ENCODE data around the gene SHC1.

Gene SHC1

DNA sequence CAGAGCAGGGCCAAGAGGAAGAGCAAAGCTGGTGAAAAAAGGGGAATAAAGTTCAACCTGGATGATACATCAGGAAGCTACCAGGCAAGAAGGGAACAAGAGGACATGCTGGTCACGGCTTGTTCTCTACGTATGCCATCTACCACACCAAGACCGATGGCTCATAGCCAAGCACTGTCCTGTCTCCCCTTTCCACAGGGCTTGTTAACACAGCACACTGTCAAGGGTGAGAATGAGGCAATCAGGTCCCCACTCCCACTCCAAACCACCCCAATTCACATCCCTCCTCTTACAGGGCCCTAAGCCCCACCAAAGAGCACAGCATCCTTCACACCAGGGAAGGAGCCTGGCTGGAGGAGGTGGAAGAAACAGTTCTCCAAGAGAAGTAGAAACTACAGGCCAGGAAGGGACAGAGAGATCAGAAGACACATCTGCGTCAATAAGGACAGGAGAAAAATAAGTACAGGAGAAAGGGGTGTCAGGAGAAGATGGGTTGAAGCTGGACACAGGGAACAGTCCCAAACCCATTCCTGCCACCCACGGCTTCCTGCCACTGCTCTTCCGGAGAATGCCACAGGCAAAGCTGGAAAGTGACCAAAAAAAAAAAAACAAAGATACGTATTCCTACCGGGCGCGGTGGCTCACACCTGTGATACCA, 923 bp upstream of the SHC1 start:
- Histone ChIP-seq H3K27me3 (ENCODE audit: control insufficient read depth, insufficient read depth, low read length) (no peaks in the 10 kb centered on the region), H3K9me3 (ENCODE audit: control insufficient read depth, insufficient read depth, low read length) (no peaks in the 10 kb centered on the region), H3K27ac (ENCODE audit: low read length) (peak overlapping the region; percentile 38), H3K4me3 (ENCODE audit: low read length) (peak overlapping the region; percentile 38; the same call in 1 of the 2 replicates), H3K36me3 (ENCODE audit: control insufficient read depth, insufficient read depth, low read length) (peaks cover 5% of the 10 kb centered on the region), H3K4me1 (ENCODE audit: control insufficient read depth, insufficient read depth, low read length) (peaks cover 10% of the 10 kb centered on the region)
- no peak for DNase-seq (ENCODE audit: low read depth, low spot score)
- WGBS (ENCODE audit: insufficient coverage, insufficient read length), result no CpG with 5 or more reads among the region's 10 CpGs

DNA sequence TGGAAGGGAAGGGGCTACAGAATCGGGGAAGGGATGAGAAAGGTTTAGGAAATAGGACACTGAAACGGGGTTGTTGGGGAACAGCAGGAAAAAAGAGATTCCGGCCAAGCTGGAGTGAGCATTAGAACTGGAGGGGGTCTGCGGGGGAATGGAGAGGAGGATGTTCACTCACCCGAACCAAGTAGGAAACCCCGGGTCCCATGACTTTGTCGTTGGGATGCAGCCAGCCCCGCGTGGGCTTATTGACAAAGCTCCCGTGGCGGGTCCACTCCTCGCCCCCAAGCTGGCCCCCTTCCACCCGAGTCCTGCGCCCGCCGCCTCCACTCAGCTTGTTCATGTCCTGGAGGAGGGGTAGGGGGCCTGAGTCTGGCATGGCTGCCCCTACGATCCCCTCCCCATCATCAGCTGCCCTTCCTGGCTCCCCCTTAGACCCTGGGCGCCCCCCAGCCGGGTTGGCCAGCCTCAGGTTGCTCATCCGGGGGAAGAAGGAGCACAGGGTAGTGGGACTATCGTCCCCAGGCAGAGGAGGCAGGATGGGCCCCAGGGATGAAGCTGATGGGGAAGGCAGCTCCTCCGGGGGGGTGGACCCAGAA, 591 bp downstream of the SHC1 start:
- no CpG with 5 or more reads among the region's 22 CpGs for WGBS (ENCODE audit: insufficient coverage, insufficient read length)
- peaks cover 10% of the 10 kb centered on the region for H3K4me1 ChIP-seq (ENCODE audit: control insufficient read depth, insufficient read depth, low read length)
- peaks cover 11% of the 10 kb centered on the region for H3K36me3 ChIP-seq (ENCODE audit: control insufficient read depth, insufficient read depth, low read length)
- H3K4me3 ChIP-seq (ENCODE audit: low read length), result peak overlapping the region; percentile 38
- no peaks in the 10 kb centered on the region for H3K27me3 ChIP-seq (ENCODE audit: control insufficient read depth, insufficient read depth, low read length)
- DNase-seq (ENCODE audit: low read depth, low spot score), result no peak
- H3K9me3 ChIP-seq (ENCODE audit: control insufficient read depth, insufficient read depth, low read length), result no peaks in the 10 kb centered on the region
- H3K27ac ChIP-seq (ENCODE audit: low read length), result no peak overlapping the region

DNA sequence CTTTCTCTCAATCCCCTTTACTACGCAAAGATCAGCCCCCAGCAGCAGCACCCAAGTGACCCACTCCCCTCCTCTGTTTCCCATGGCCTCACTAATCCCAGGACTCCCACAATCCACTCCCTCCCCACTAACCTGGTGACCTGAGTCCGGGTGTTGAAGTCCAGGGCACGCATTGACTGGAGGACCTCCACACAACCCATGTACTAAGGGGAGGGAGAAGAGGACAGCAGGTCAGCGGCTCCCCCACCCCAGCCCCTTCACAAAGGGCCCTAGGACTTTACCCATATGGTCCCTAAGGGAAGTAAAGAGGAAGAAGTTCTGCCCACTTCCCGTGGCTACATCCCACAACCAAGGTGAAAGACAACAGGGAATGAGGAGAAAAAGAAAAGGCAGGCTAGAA, 1.3 kb downstream of the SHC1 start:
- DNase-seq (ENCODE audit: low read depth, low spot score), result no peak
- Histone ChIP-seq H3K36me3 (ENCODE audit: control insufficient read depth, insufficient read depth, low read length) (peaks cover 11% of the 10 kb centered on the region), H3K27me3 (ENCODE audit: control insufficient read depth, insufficient read depth, low read length) (no peaks in the 10 kb centered on the region), H3K9me3 (ENCODE audit: control insufficient read depth, insufficient read depth, low read length) (no peaks in the 10 kb centered on the region), H3K4me1 (ENCODE audit: control insufficient read depth, insufficient read depth, low read length) (peaks cover 10% of the 10 kb centered on the region), H3K4me3 (ENCODE audit: low read length) (peak overlapping the region; percentile 38; the same call in 1 of the 2 replicates), H3K27ac (ENCODE audit: low read length) (no peak overlapping the region)
- WGBS (ENCODE audit: insufficient coverage, insufficient read length), result no CpG with 5 or more reads among the region's 5 CpGs

DNA sequence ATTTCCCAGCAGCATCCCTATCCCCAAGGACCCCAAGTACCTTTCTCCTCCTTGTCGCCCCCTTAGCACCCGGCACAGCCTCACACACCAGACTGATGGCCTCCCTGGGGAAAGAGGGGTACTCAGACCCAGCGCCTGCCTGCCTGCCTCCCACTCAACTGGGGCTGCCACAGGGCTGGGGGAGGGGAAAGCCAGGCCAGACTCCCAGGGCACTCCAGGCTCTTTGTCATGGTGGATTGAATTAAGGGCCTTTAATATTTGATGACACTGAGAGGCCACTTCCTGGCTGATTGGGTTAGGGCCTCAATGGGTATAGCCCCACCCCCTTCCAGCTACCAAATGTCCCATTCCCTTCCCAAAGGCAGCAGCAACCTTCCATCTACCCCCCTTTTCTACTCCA, 1.8 kb downstream of the SHC1 start:
- H3K27me3 ChIP-seq (ENCODE audit: control insufficient read depth, insufficient read depth, low read length), result no peaks in the 10 kb centered on the region
- no peak overlapping the region for H3K27ac ChIP-seq (ENCODE audit: low read length)
- no CpG with 5 or more reads among the region's 3 CpGs for WGBS (ENCODE audit: insufficient coverage, insufficient read length)
- peaks cover 10% of the 10 kb centered on the region for H3K4me1 ChIP-seq (ENCODE audit: control insufficient read depth, insufficient read depth, low read length)
- no peak for DNase-seq (ENCODE audit: low read depth, low spot score)
- no peaks in the 10 kb centered on the region for H3K9me3 ChIP-seq (ENCODE audit: control insufficient read depth, insufficient read depth, low read length)
- peak overlapping the region; percentile 38; the same call in 1 of the 2 replicates for H3K4me3 ChIP-seq (ENCODE audit: low read length)
- peaks cover 12% of the 10 kb centered on the region for H3K36me3 ChIP-seq (ENCODE audit: control insufficient read depth, insufficient read depth, low read length)

DNA sequence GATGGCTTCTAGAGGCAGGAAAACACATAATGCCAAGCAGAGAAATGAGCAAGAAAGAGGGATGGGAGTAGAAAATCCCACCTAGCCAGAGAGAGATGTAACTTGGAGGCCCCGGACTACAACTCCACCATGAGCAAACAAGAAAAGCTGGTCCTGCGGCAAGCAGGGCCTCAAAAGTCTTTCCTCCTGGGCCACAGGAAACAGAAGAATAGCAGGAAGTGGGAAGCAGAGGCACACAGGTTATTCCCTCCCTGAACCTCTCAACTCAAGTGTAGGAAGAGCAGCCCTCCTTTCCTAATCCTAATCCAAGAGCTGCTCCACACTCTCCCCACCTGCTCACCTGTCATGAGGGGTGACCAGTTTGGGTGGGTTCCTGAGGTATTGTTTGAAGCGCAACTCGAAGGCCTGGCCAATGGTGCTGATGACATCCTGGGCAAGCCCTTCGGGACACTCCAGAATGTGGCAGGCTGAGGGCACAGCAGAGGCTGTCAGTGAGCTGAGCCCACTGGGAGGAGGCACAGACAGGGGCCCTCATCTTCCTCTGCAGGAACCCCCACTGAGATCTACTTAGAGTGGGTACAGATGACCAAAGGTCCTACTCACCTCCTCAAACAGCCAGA, 3.1 kb downstream of the SHC1 start:
- H3K27me3 ChIP-seq (ENCODE audit: control insufficient read depth, insufficient read depth, low read length), result no peaks in the 10 kb centered on the region
- H3K27ac ChIP-seq (ENCODE audit: low read length), result no peak overlapping the region
- no CpG with 5 or more reads among the region's 5 CpGs for WGBS (ENCODE audit: insufficient coverage, insufficient read length)
- H3K36me3 ChIP-seq (ENCODE audit: control insufficient read depth, insufficient read depth, low read length), result peaks cover 18% of the 10 kb centered on the region
- H3K9me3 ChIP-seq (ENCODE audit: control insufficient read depth, insufficient read depth, low read length), result no peaks in the 10 kb centered on the region
- DNase-seq (ENCODE audit: low read depth, low spot score), result no peak
- H3K4me1 ChIP-seq (ENCODE audit: control insufficient read depth, insufficient read depth, low read length), result peaks cover 7% of the 10 kb centered on the region
- no peak overlapping the region for H3K4me3 ChIP-seq (ENCODE audit: low read length)

DNA sequence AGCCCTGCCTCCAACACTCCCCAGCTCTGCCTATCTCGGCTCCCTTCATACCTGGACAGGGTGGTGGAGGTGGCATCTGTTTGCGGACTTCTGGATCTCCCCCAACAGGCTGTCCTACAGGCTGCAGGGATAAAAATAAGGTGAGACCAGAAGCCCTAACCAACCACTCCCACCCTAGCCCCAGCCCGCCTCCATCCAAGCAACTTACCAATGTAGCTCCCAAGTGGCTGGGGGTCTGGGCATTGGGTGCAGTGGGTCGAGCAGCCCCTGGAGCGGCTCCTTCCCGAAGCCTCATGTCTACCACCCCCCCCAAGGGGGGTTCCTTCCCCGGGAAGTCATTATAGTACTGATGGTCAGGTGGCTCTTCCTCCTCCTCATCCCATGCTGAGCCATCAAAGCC, 4.4 kb downstream of the SHC1 start:
- WGBS (ENCODE audit: insufficient coverage, insufficient read length), result no CpG with 5 or more reads among the region's 7 CpGs
- no peak overlapping the region for H3K27ac ChIP-seq (ENCODE audit: low read length)
- H3K9me3 ChIP-seq (ENCODE audit: control insufficient read depth, insufficient read depth, low read length), result no peaks in the 10 kb centered on the region
- H3K4me1 ChIP-seq (ENCODE audit: control insufficient read depth, insufficient read depth, low read length), result peaks cover 2% of the 10 kb centered on the region; the same call in 1 of the 2 replicates
- no peak overlapping the region for H3K4me3 ChIP-seq (ENCODE audit: low read length)
- H3K27me3 ChIP-seq (ENCODE audit: control insufficient read depth, insufficient read depth, low read length), result no peaks in the 10 kb centered on the region
- peaks cover 18% of the 10 kb centered on the region for H3K36me3 ChIP-seq (ENCODE audit: control insufficient read depth, insufficient read depth, low read length)
- no peak for DNase-seq (ENCODE audit: low read depth, low spot score)

DNA sequence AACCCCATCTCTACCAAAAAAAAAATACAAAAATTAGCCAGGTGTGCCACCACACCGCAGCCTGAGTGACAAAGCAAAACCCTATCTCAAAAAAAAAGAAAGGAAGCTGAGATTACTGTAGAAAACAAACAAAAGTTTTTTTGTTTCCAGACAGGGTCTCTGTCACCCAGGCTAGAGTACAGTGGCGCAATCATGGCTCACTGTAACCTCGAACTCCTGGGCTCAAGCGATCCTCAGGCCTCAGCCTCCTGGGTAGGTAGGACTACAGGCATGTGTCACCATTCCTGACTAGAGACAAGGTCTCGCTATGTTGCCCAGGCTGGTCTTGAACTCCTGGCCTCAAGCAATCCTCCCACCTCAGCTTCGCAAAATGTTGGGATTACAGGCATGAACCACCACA, 6.2 kb downstream of the SHC1 start:
- Histone ChIP-seq H3K9me3 (ENCODE audit: control insufficient read depth, insufficient read depth, low read length) (no peaks in the 10 kb centered on the region), H3K27me3 (ENCODE audit: control insufficient read depth, insufficient read depth, low read length) (no peaks in the 10 kb centered on the region), H3K36me3 (ENCODE audit: control insufficient read depth, insufficient read depth, low read length) (peaks cover 20% of the 10 kb centered on the region), H3K27ac (ENCODE audit: low read length) (no peak overlapping the region), H3K4me1 (ENCODE audit: control insufficient read depth, insufficient read depth, low read length) (peaks cover 2% of the 10 kb centered on the region; the same call in 1 of the 2 replicates), H3K4me3 (ENCODE audit: low read length) (no peak overlapping the region)
- whole genome bisulfite sequencing (ENCODE audit: insufficient coverage, insufficient read length), result no CpG with 5 or more reads among the region's 6 CpGs
- no peak for DNase-seq (ENCODE audit: low read depth, low spot score)

DNA sequence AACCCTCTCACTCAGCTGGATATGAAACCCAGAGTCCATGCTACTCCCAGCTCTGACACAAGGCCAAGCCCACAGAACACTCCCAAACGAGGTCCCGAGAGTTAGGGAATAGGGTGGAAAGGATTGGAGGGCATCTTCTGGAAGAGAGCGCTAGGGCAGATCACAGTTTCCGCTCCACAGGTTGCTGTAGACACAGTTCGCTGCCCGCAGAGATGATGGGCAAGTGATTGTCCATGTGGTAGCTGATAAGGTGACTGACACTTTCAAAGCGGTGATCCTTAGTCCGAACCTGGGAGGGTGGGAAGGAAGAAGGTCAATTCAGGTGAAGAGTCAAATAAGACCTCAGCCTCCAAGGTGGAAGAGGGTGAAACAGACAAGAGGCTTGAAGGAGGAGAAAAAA, 6.9 kb downstream of the SHC1 start:
- H3K9me3 ChIP-seq (ENCODE audit: control insufficient read depth, insufficient read depth, low read length), result no peaks in the 10 kb centered on the region
- H3K27ac ChIP-seq (ENCODE audit: low read length), result no peak overlapping the region
- no peaks in the 10 kb centered on the region for H3K27me3 ChIP-seq (ENCODE audit: control insufficient read depth, insufficient read depth, low read length)
- no CpG with 5 or more reads among the region's 8 CpGs for WGBS (ENCODE audit: insufficient coverage, insufficient read length)
- no peak for DNase-seq (ENCODE audit: low read depth, low spot score)
- H3K4me3 ChIP-seq (ENCODE audit: low read length), result no peak overlapping the region
- H3K36me3 ChIP-seq (ENCODE audit: control insufficient read depth, insufficient read depth, low read length), result peaks cover 24% of the 10 kb centered on the region
- peaks cover 1% of the 10 kb centered on the region; the same call in 1 of the 2 replicates for H3K4me1 ChIP-seq (ENCODE audit: control insufficient read depth, insufficient read depth, low read length)

DNA sequence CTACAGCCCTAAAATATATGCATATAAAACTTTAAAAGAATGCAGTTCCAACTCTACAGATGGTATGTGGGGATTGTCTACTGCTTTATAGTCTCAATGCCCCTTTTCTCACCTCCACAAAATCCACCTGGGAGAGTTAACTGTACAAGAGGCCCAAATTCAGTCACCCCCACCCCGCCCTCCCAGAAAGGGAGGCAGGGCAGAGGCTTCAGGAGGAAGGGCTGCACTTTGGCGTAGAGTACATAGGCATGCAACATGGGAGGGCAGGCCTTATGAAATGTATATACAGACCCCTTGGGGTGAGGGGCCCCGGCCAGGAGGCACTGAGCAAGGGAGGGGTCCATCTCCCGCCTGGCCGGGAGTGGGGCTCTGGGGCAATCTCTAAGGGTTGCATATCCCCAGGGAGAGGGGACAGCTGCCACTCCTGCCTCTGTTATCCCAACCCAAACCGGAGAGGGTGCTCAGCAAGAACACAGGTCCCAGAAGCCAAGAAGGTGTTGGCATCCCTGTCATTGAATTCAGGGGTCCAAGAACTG, 7.7 kb downstream of the SHC1 start:
- no peak for DNase-seq (ENCODE audit: low read depth, low spot score)
- Histone ChIP-seq H3K36me3 (ENCODE audit: control insufficient read depth, insufficient read depth, low read length) (peaks cover 24% of the 10 kb centered on the region), H3K9me3 (ENCODE audit: control insufficient read depth, insufficient read depth, low read length) (no peaks in the 10 kb centered on the region), H3K27ac (ENCODE audit: low read length) (no peak overlapping the region), H3K27me3 (ENCODE audit: control insufficient read depth, insufficient read depth, low read length) (no peaks in the 10 kb centered on the region), H3K4me1 (ENCODE audit: control insufficient read depth, insufficient read depth, low read length) (no peaks in the 10 kb centered on the region; the same call in 1 of the 2 replicates), H3K4me3 (ENCODE audit: low read length) (no peak overlapping the region)
- no CpG with 5 or more reads among the region's 6 CpGs for WGBS (ENCODE audit: insufficient coverage, insufficient read length)

DNA sequence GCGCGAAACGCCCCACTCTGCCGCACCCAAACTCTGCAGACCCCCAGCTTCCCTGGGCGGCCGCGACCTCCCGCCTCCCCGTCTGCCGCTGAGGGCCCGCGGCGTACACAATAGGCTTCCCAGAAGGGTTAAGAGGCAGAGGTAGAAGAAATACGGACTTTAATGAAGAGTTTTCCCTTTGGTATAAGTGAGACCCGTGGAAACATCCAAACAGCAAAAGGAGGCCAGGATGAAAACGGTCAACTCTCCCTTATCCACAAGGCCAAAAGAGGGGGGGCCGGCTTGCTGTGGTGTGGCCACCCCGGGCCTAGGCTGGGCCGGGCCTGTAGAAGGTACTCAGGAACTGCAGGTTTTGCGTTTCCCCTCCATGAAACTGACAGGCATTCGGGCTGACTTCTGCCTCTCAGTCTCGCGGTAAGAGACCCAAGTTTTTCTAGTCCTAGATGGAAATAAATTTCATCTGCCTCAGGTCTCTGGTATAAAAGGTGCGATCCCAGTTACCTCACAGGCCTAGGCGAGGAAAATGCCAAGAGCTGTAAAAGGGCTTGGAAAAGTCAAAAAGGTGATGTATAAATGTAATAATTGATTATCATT, 8.3 kb downstream of the SHC1 start:
- WGBS (ENCODE audit: insufficient coverage, insufficient read length), result no CpG with 5 or more reads among the region's 25 CpGs
- H3K36me3 ChIP-seq (ENCODE audit: control insufficient read depth, insufficient read depth, low read length), result peaks cover 19% of the 10 kb centered on the region
- H3K4me3 ChIP-seq (ENCODE audit: low read length), result peak overlapping the region; percentile 81; the same call in 1 of the 2 replicates
- H3K4me1 ChIP-seq (ENCODE audit: control insufficient read depth, insufficient read depth, low read length), result no peaks in the 10 kb centered on the region; the same call in 1 of the 2 replicates
- no peaks in the 10 kb centered on the region for H3K9me3 ChIP-seq (ENCODE audit: control insufficient read depth, insufficient read depth, low read length)
- H3K27ac ChIP-seq (ENCODE audit: low read length), result no peak overlapping the region
- no peak for DNase-seq (ENCODE audit: low read depth, low spot score)
- H3K27me3 ChIP-seq (ENCODE audit: control insufficient read depth, insufficient read depth, low read length), result no peaks in the 10 kb centered on the region
